DND-41 (cell line): ENCODE results near the gene NUDT8.
"Not testable (repeated sequence)": the region's sequence is repeated elsewhere in the genome, so short reads cannot be mapped to it uniquely, and the experiment has no call there.

Experiments
- ATAC-seq: fragments of 200-7000 bp; cut with Tn5 transposase; 3 replicates; pipeline ENCODE4 v1.9.1; 2021; ENCODE audit warnings: low read depth; ENCODE audit not compliant: insufficient read depth
- DNase-seq: peaks from one replicate; pipeline ENCODE4 v3.0.0-alpha.2; 2020
- H2AFZ ChIP-seq: 2 replicates; pipeline ENCODE4 v1.6.0; 2012; ENCODE audit warnings: low read depth, low read length
- H3K27ac ChIP-seq: 2 replicates; pipeline ENCODE4 v1.5.1; 2012; ENCODE audit warnings: low read length, inconsistent platforms
- H3K27me3 ChIP-seq: fragments of 200-600 bp; sonication (generic); 2 replicates; pipeline ENCODE4 v1.6.0; 2012; ENCODE audit warnings: low read length, mild to moderate bottlenecking, inconsistent platforms; ENCODE audit not compliant: insufficient read depth, poor library complexity
- H3K36me3 ChIP-seq: 2 replicates; pipeline ENCODE4 v1.5.1; 2012; ENCODE audit warnings: low read length, inconsistent platforms; ENCODE audit not compliant: insufficient read depth
- H3K4me1 ChIP-seq: 2 replicates; pipeline ENCODE4 v1.5.1; 2012; ENCODE audit warnings: mild to moderate bottlenecking, low read length; ENCODE audit not compliant: insufficient read depth
- H3K4me2 ChIP-seq: 2 replicates; pipeline ENCODE4 v1.6.0; 2012; ENCODE audit warnings: mild to moderate bottlenecking, moderate library complexity, low read length, inconsistent platforms; ENCODE audit not compliant: insufficient read depth
- H3K4me3 ChIP-seq, 2 experiments: fragments of 200-600 bp in 1 of 2; shearing (Covaris generic) in 1 of 2; 2 replicates each; pipeline ENCODE4 v1.5.1; 2012 to 2016; ENCODE audit warnings: inconsistent platforms in 2 of 2, low read length in 2 of 2, mild to moderate bottlenecking in 2 of 2, low read depth in 1 of 2, moderate library complexity in 1 of 2
- H3K79me2 ChIP-seq: 2 replicates; pipeline ENCODE4 v1.6.0; 2012; ENCODE audit warnings: low read length, inconsistent platforms; ENCODE audit not compliant: insufficient read depth
- H3K9ac ChIP-seq: 2 replicates; pipeline ENCODE4 v1.6.0; 2012; ENCODE audit warnings: low read depth, mild to moderate bottlenecking, inconsistent platforms, low read length, moderate library complexity
- H3K9me3 ChIP-seq: 2 replicates; pipeline ENCODE4 v1.5.1; 2012; ENCODE audit warnings: low read length, moderate library complexity, mild to moderate bottlenecking, inconsistent platforms; ENCODE audit not compliant: insufficient read depth, severe bottlenecking
- H4K20me1 ChIP-seq: 2 replicates; pipeline ENCODE4 v1.6.0; 2012; ENCODE audit warnings: low read length; ENCODE audit not compliant: insufficient read depth
- CTCF ChIP-seq: IDR thresholded peaks from 2 replicates; pipeline ENCODE4 v1.5.1; 2012; ENCODE audit warnings: borderline replicate concordance, low read length, moderate library complexity, mild to moderate bottlenecking; ENCODE audit not compliant: poor library complexity, severe bottlenecking; ENCODE audit errors: extremely low read depth
- EZH2 ChIP-seq: IDR thresholded peaks from 3 replicates; pipeline ENCODE4 v1.6.1; 2012; ENCODE audit warnings: borderline replicate concordance, low read depth, mild to moderate bottlenecking, moderate library complexity, low read length, inconsistent platforms; ENCODE audit not compliant: severe bottlenecking

The NUDT8 gene

DNA sequence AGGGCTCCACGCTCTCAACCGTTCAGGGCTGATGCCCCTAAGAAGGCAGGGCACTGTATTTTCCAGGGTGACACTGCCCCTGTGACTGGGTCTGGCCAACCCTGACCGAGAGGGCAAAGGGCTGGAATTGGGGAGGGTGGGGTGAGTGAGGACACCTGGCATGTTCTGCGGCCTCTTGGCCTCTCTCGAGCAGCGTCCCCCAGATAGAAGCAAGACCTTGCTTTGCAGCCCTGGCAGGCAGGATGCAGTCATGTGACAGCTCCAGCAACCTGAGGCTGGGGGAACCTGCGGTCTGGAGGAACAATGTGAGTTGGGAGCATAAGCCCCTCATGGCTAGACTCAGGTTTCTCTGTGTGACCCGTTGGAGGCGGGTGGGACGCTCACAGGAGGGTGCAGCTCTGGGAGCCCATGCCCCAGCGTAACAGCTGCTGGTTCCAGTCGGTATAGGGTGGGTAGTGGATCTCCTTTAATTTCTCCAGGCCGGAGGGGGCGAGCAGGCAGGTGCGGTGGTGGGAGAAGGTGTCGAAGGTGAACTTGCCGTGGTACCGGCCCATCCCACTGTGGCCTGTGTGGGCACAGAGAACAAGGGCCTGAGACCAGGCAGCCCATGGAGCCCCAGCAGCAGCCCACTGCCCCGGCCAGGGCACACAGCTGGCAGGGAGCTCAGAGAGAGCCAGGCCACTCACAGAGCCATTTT, 33.2 kb upstream of the NUDT8 start:
- ATAC-seq (no peak), DNase-seq (no peak)
- Histone ChIP-seq H3K79me2 (peaks cover 12% of the 10 kb centered on the region), H3K4me1 (peaks cover 25% of the 10 kb centered on the region), H3K27ac (peak overlapping the region; percentile 30; the same call in 1 of the 2 replicates), H3K27me3 (no peaks in the 10 kb centered on the region), H3K9me3 (no peaks in the 10 kb centered on the region), H3K9ac (no peak overlapping the region), H2AFZ (no peak overlapping the region), H3K4me3 (no peak overlapping the region), H4K20me1 (no peaks in the 10 kb centered on the region), H3K4me2 (no peak overlapping the region), H3K36me3 (no peaks in the 10 kb centered on the region)
- TF ChIP-seq CTCF (no peak), EZH2 (no peak)

DNA sequence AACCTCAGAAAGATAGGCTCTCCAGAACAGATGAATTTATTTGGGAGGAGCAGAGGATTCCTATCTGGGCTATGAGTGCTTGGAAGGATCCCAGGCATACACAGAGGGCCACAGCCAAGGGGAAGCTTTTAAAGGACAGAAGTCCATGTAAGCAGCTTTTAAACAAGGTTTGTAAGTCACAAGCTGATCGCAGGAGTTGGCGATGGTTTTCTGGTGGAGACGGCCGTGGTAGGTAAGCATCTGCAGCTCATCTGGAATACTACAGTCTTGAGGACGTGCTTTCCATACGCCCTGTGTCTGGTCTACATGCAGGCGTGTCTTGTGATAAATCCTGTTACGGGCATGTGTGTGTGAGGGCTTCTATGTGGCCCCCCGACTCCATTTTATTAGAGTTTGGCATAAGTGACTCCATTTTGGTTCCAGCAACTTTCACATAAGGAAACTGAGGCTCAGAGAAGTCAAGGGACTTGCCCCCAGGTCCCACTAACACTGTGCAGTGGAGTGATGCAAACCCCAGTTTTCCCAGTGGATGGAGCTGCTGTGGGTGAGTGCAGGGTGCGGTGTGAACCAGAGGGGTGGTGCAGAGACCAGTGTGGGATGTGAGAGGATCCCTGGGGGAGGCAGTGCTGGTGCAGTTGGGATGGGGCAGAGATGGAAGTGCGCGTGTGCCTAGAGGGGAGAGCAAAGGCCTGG, 32.6 kb upstream of the NUDT8 start:
- DNase-seq = no peak
- peaks cover 5% of the 10 kb centered on the region; the same call in 1 of the 2 replicates for H3K79me2 ChIP-seq
- peak overlapping the region; percentile 30; the same call in 1 of the 2 replicates for H3K27ac ChIP-seq
- H4K20me1 ChIP-seq = no peaks in the 10 kb centered on the region
- H3K36me3 ChIP-seq = no peaks in the 10 kb centered on the region
- H3K9ac ChIP-seq = no peak overlapping the region
- H3K4me3 ChIP-seq = no peak overlapping the region
- peaks cover 18% of the 10 kb centered on the region for H3K4me1 ChIP-seq
- no peak for TF ChIP-seq EZH2
- no peak overlapping the region for H3K4me2 ChIP-seq
- H3K9me3 ChIP-seq = no peaks in the 10 kb centered on the region
- no peak for ATAC-seq
- H2AFZ ChIP-seq = no peak overlapping the region
- H3K27me3 ChIP-seq = no peaks in the 10 kb centered on the region

GRCh38 chr11:67660752-67661151, 31.0 kb upstream of the NUDT8 start:
- H3K4me2 ChIP-seq, H3K9ac ChIP-seq, H3K36me3 ChIP-seq, ATAC-seq, H3K4me1 ChIP-seq, H4K20me1 ChIP-seq, H3K4me3 ChIP-seq, H3K79me2 ChIP-seq, H2AFZ ChIP-seq, H3K27me3 ChIP-seq, DNase-seq: not testable (repeated sequence)
- Histone ChIP-seq H3K9me3 (peaks cover 11% of the 10 kb centered on the region), H3K27ac (0 out of 2 replicates have a peak overlapping the region, but pooled peaks have one; percentile 10)

DNA sequence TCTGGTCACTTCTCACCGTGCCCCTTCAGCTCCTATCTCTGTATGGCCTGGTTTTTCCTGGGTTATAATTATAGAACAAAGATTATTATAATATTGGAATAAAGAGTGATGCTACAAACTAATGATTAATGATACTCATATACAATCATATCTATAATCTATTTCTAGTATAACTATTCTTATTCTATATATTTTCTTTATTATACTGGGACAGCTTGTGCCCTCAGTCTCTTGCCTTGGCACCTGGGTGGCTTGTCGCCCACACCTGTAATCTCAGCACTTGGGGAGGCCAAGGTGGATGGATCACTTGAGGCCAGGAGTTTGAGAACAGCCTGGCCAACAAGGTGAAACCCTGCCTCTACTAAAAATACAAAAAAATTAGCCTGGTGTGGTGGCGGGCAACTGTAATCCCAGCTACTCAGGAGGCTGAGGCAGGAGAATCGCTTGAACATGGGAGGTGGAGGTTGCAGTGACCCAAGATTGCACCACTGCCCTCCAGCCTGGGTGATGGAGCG, 30.0 kb upstream of the NUDT8 start:
- not testable (repeated sequence) for H3K79me2 ChIP-seq, ATAC-seq, H4K20me1 ChIP-seq, H3K4me3 ChIP-seq, H3K4me1 ChIP-seq, H3K27me3 ChIP-seq, H3K27ac ChIP-seq, H3K4me2 ChIP-seq, H2AFZ ChIP-seq, DNase-seq, H3K9ac ChIP-seq, H3K36me3 ChIP-seq
- peaks cover 14% of the 10 kb centered on the region for H3K9me3 ChIP-seq
